Transverse colon (tissue), 4 donors: Measurements from ENCODE around the gene BCAP29. TPM values are rescaled to one million over a fixed set of nuclear protein-coding genes. Genes with fewer than 3 reads are reported as not detected.
A peak's percentile ranks its signal among the peaks of the same experiment; 100 is the strongest.
"Not testable (repeated sequence)": the region's sequence is repeated elsewhere in the genome, so short reads cannot be mapped to it uniquely, and the experiment has no call there.

Experiments used
- DNase-seq: peaks from one replicate; pipeline ENCODE4 v3.0.0-alpha.2; 2019
- H3K27ac ChIP-seq, 4 donors: fragments of 200-600 bp; sonication (generic); 2 replicates each; pipeline ENCODE4 v1.5.1; 2016 to 2018; ENCODE audit warnings: inconsistent platforms in 4 of 4
- H3K27me3 ChIP-seq: fragments of 200-600 bp; sonication (generic); 2 replicates; pipeline ENCODE4 v1.5.1; 2017; ENCODE audit warnings: inconsistent platforms
- H3K36me3 ChIP-seq, 4 donors: fragments of 200-600 bp; sonication (generic); 2 replicates each; pipeline ENCODE4 v1.5.1; 2017 to 2019; ENCODE audit warnings: inconsistent platforms in 4 of 4
- H3K4me1 ChIP-seq, 4 donors: fragments of 200-600 bp; sonication (generic); 2 replicates each; pipeline ENCODE4 v1.5.1; 2017 to 2020; ENCODE audit warnings: inconsistent platforms in 4 of 4
- H3K4me3 ChIP-seq, 4 donors: fragments of 200-600 bp; sonication (generic); 1 replicate in 1 of 4; 2 replicates in 3 of 4; pipeline versions ENCODE4 v1.5.1 to v1.6.1; 2017 to 2019; ENCODE audit warnings: inconsistent platforms in 4 of 4
- H3K9me3 ChIP-seq, 2 donors: fragments of 200-600 bp; sonication (generic); 2 replicates each; pipeline ENCODE4 v1.5.1; 2017 to 2019; ENCODE audit warnings: inconsistent platforms in 2 of 2
- CTCF ChIP-seq, 5 experiments: fragments of 200-600 bp in 3 of 5; fragments of 450-650 bp in 2 of 5; sonication (generic) in 3 of 5; IDR thresholded peaks; 1 replicate in 2 of 5; 2 replicates in 3 of 5; pipeline ENCODE4 v1.5.1; 2016 to 2017; ENCODE audit warnings: antibody characterized with exemption in 5 of 5, inconsistent platforms in 3 of 5, mild to moderate bottlenecking in 2 of 5, moderate library complexity in 1 of 5
- EP300 ChIP-seq: sonication (generic); formaldehyde crosslinking; IDR thresholded peaks from one replicate; pipeline ENCODE4 v1.6.1; 2017; ENCODE audit warnings: antibody characterized with exemption, low read depth
- POLR2A ChIP-seq: fragments of 450-650 bp; IDR thresholded peaks from one replicate; pipeline ENCODE4 v1.6.1; 2016; ENCODE audit warnings: antibody characterized with exemption, mild to moderate bottlenecking, moderate library complexity
- POLR2AphosphoS5 ChIP-seq, 3 donors: sonication (generic); formaldehyde crosslinking; IDR thresholded peaks; one replicate each; pipeline ENCODE4 v1.6.1; 2016; ENCODE audit warnings: antibody characterized with exemption in 3 of 3
- WGBS, 2 donors: methylation state at CpG; one replicate each; pipeline ENCODE4 v1.1.5; 2018; ENCODE audit warnings: low coverage in 1 of 2; 5-methylcytosine and 5-hydroxymethylcytosine counted together
- in situ Hi-C, 4 donors: fragments of 200-750 bp; cut with MboI; loops; one replicate each; pipeline versions ENCODE4 v1.15.0 to v1.15.1; 2017; ENCODE audit warnings: low sequenced_read_pairs in 3 of 4, low pct_ligation_motif_present in 1 of 4, low pct_unique_long_range_greater_than_20kb in 1 of 4
- intact Hi-C: fragments of 100-400 bp; cut with DNase I; formaldehyde crosslinking; loops from one replicate; pipeline ENCODE4 v1.15.1; 2023; ENCODE audit warnings: low total_unique reads
- total RNA-seq, 4 donors: library from RNA; depleted of rRNA; stranded (reverse); fragments of >200 nt; gene quantifications; one replicate each; pipeline ENCODE4 v1.1.0, GENCODE V29; 2016

Gene BCAP29
- total RNA-seq, result 10 to 100 TPM in 3 of 4 donors, 1 to 10 TPM in 1; 8.6 to 96.5 (median 73.1) TPM

- Histone ChIP-seq H3K27ac (peak within 1 kb of the TSS; percentile 95 to 97 (median 96)), H3K36me3 (no peaks in the 10 kb centered on the region), H3K27me3 (no peaks in the 10 kb centered on the region), H3K4me3 (peak within 1 kb of the TSS; percentile 69 to 86 (median 79)), H3K9me3 (no peaks in the 10 kb centered on the region), H3K4me1 (peaks cover 13 to 42% (median 20%) of the 10 kb centered on the region in 4 donors)
- TF ChIP-seq POLR2A (peak; percentile 59), POLR2AphosphoS5 (IDR thresholded peaks at IDR 0.05) (peak; percentile 10 to 88 (median 77)), CTCF (IDR thresholded peaks at IDR 0.05) (peak in 3 of 5 experiments; percentile 22 to 40 (median 25)), EP300 (peak; percentile 25)
- in situ Hi-C loops (loop anchor here in 1 of 4 donors (25.0 kb wide), 2 partner anchors 282 to 393 kb away; no protein-coding TSS in a partner anchor), intact Hi-C loops (no loop called here)
- peak; percentile 81 for DNase-seq
- WGBS, 2 donors, result 1% methylated on average over 72 of the region's 89 CpGs; no CpG with 5 or more reads in 1 of the 2 donors
Measured at GRCh38 chr7:107579885-107580715, at the start of gene BCAP29. Gene BCAP29, plus strand, starts transcription at chr7:107580246. Its CDS starts 527 bp downstream, at chr7:107580773.

- Histone ChIP-seq H3K27ac (no peak overlapping the region), H3K36me3 (peaks cover 0 to 10% (median 5%) of the 10 kb centered on the region in 4 donors), H3K9me3 (no peaks in the 10 kb centered on the region), H3K4me1 (no peaks in the 10 kb centered on the region), H3K4me3 (no peak overlapping the region), H3K27me3 (no peaks in the 10 kb centered on the region)
- no peak for DNase-seq
- TF ChIP-seq POLR2A (no peak), CTCF (IDR thresholded peaks at IDR 0.05) (no peak), POLR2AphosphoS5 (IDR thresholded peaks at IDR 0.05) (no peak), EP300 (no peak)
- in situ Hi-C loops (no loop called here), intact Hi-C loops (no loop called here)
Measured at GRCh38 chr7:107530751-107531150, 49.3 kb upstream of the BCAP29 start.

- H3K4me1 ChIP-seq, result peaks cover 0 to 4% (median 0%) of the 10 kb centered on the region in 4 donors
- H3K27ac ChIP-seq, result no peak overlapping the region
- TF ChIP-seq CTCF (IDR thresholded peaks at IDR 0.05) (no peak), POLR2AphosphoS5 (IDR thresholded peaks at IDR 0.05) (no peak), EP300 (no peak), POLR2A (no peak)
- in situ Hi-C loops, result no loop called here
- no peak overlapping the region for H3K4me3 ChIP-seq
- no peak for DNase-seq
- H3K27me3 ChIP-seq, result no peaks in the 10 kb centered on the region
- H3K9me3 ChIP-seq, result no peaks in the 10 kb centered on the region
- intact Hi-C loops, result no loop called here
- H3K36me3 ChIP-seq, result peaks cover 0 to 14% (median 0%) of the 10 kb centered on the region in 4 donors
Measured at GRCh38 chr7:107534139-107534538, 45.9 kb upstream of the BCAP29 start.

GRCh38 chr7:107537228-107537627 lies 42.8 kb upstream of the BCAP29 start:
- intact Hi-C loops, H3K9me3 ChIP-seq, in situ Hi-C loops, H3K4me3 ChIP-seq, H3K4me1 ChIP-seq, H3K27ac ChIP-seq, DNase-seq, H3K27me3 ChIP-seq: not testable (repeated sequence)
- peaks cover 0 to 18% (median 0%) of the 10 kb centered on the region in 4 donors for H3K36me3 ChIP-seq
- 89 to 93% methylated on average over 4 of the region's 4 CpGs for WGBS, 2 donors
